Endothelial cell of umbilical vein (primary cell): ENCODE results near the gene METTL1. TPM values are rescaled to one million over a fixed set of nuclear protein-coding genes. Genes with fewer than 3 reads are reported as not detected.

Source experiments
- BruUV-seq: library from RNA; stranded (reverse); fragments of 400-500 nt; replicated peaks from 2 replicates; lab custom pipeline; 2021; lab: Mats Ljungman, UMichigan
- CTCF ChIA-PET: fragments of 300-600, 350-600 bp; sonication (Branson Sonifier 250); formaldehyde crosslinking; loops from one replicate; lab custom pipeline; 2021; ENCODE audit warnings: antibody characterized with exemption, inconsistent platforms; lab: Charles Lee
- POLR2A ChIA-PET: fragments of 300-600, 350-600 bp; sonication (Branson Sonifier 250); formaldehyde crosslinking; loops from one replicate; lab custom pipeline; 2021; ENCODE audit warnings: antibody characterized with exemption, inconsistent platforms; lab: Charles Lee
- DNase-seq: peaks from one replicate; pipeline ENCODE4 v3.0.0-alpha.2; 2011; ENCODE audit warnings: low read depth, low spot score
- FAIRE-seq: peaks from 2 replicates; lab custom pipeline; 2011; peaks lifted over from hg19 to GRCh38; lab: Jason Lieb, UNC
- H2AFZ ChIP-seq: 2 replicates; pipeline ENCODE4 v1.6.0; 2012; ENCODE audit warnings: low read depth, low read length, control low read depth, inconsistent platforms
- H3K27ac ChIP-seq: 2 replicates; pipeline ENCODE4 v1.5.1; 2011; ENCODE audit warnings: low read depth, mild to moderate bottlenecking, control low read depth, low read length, moderate library complexity; ENCODE audit not compliant: insufficient read depth
- H3K27me3 ChIP-seq, 2 experiments: 2 replicates each; pipeline versions ENCODE4 v1.6.0 to v1.6.1; 2011; ENCODE audit warnings: low read length in 2 of 2, mixed read lengths in 1 of 2; ENCODE audit not compliant: control insufficient read depth in 2 of 2, insufficient read depth in 2 of 2
- H3K36me3 ChIP-seq, 2 experiments: 2 replicates in 1 of 2; 3 replicates in 1 of 2; pipeline ENCODE4 v1.5.1; 2011; ENCODE audit warnings: low read length in 2 of 2, mild to moderate bottlenecking in 1 of 2, moderate library complexity in 1 of 2; ENCODE audit not compliant: control insufficient read depth in 2 of 2, insufficient read depth in 2 of 2; ENCODE audit errors: extremely low read depth in 1 of 2
- H3K4me1 ChIP-seq: 3 replicates; pipeline ENCODE4 v1.5.1; 2011; ENCODE audit warnings: mild to moderate bottlenecking, low read length; ENCODE audit not compliant: control insufficient read depth, insufficient read depth; ENCODE audit errors: extremely low read depth
- H3K4me2 ChIP-seq: 2 replicates; pipeline ENCODE4 v1.6.1; 2011; ENCODE audit warnings: low read length, control low read depth, mixed read lengths; ENCODE audit not compliant: insufficient read depth
- H3K4me3 ChIP-seq, 3 experiments: fragments of 200-600 bp in 1 of 3; sonication (generic), shearing (Covaris generic) in 1 of 3; replicated peaks in 1 of 3; 2 replicates each; pipeline ENCODE4 v1.5.1; 2011 to 2016; ENCODE audit warnings: control low read depth in 3 of 3, low read length in 3 of 3, mild to moderate bottlenecking in 2 of 3, inconsistent platforms in 1 of 3, low read depth in 1 of 3, moderate library complexity in 1 of 3; ENCODE audit not compliant: insufficient read depth in 1 of 3
- H3K79me2 ChIP-seq: 2 replicates; pipeline ENCODE4 v1.6.0; 2012; ENCODE audit warnings: low read length, inconsistent platforms; ENCODE audit not compliant: control insufficient read depth, insufficient read depth
- H3K9ac ChIP-seq: replicated peaks from 2 replicates; pipeline ENCODE3; 2011; ENCODE audit warnings: low read length, control low read depth; ENCODE audit not compliant: insufficient read depth; ENCODE audit errors: extremely low read depth
- H3K9me1 ChIP-seq: replicated peaks from 3 replicates; pipeline ENCODE4 v1.6.0; 2011; ENCODE audit warnings: mild to moderate bottlenecking, low read length; ENCODE audit not compliant: control insufficient read depth, insufficient read depth; ENCODE audit errors: extremely low read depth
- H3K9me3 ChIP-seq: replicated peaks from 2 replicates; pipeline ENCODE4 v1.5.1; 2012; ENCODE audit warnings: low read length, inconsistent platforms; ENCODE audit not compliant: control insufficient read depth, insufficient read depth
- H4K20me1 ChIP-seq: replicated peaks from 2 replicates; pipeline ENCODE3; 2011; ENCODE audit warnings: mild to moderate bottlenecking, low read length; ENCODE audit not compliant: control insufficient read depth, insufficient read depth; ENCODE audit errors: extremely low read depth
- CTCF ChIP-seq, 2 donors: IDR thresholded peaks; 1 replicate in 1 of 2; 2 replicates in 1 of 2; pipeline ENCODE4 v1.5.1; 2011; ENCODE audit warnings: low read length in 2 of 2, mild to moderate bottlenecking in 2 of 2, moderate library complexity in 2 of 2, control low read depth in 1 of 2, inconsistent platforms in 1 of 2, low read depth in 1 of 2; ENCODE audit not compliant: insufficient read depth in 1 of 2; ENCODE audit errors: extremely low read depth in 1 of 2
- FOS ChIP-seq: IDR thresholded peaks from 2 replicates; pipeline ENCODE4 v1.6.1; 2011; ENCODE audit warnings: mild to moderate bottlenecking, low read length, moderate library complexity, borderline replicate concordance; ENCODE audit not compliant: insufficient read depth
- GATA2 ChIP-seq: IDR thresholded peaks from 2 replicates; pipeline ENCODE4 v1.7.0; 2011; ENCODE audit warnings: low read depth, mild to moderate bottlenecking, moderate library complexity, mixed read lengths, low read length; ENCODE audit not compliant: insufficient read length, insufficient read depth
- JUN ChIP-seq: IDR thresholded peaks from 2 replicates; pipeline ENCODE4 v1.6.1; 2011; ENCODE audit warnings: borderline replicate concordance, low read depth; ENCODE audit not compliant: insufficient read length, insufficient read depth
- MAX ChIP-seq: IDR thresholded peaks from 2 replicates; pipeline ENCODE4 v1.6.1; 2011; ENCODE audit not compliant: insufficient read depth, insufficient read length
- POLR2AphosphoS5 ChIP-seq: IDR thresholded peaks from 2 replicates; pipeline ENCODE4 v1.6.1; 2012; ENCODE audit warnings: low read depth, mild to moderate bottlenecking, control low read depth, low read length, moderate library complexity; ENCODE audit not compliant: insufficient read depth
- dilution Hi-C: fragments of 300-500 bp; cut with MboI; formaldehyde crosslinking; loops from one replicate; pipeline ENCODE4 v1.15.0; 2019; ENCODE audit warnings: low sequenced_read_pairs; ENCODE audit not compliant: extremely low pct_ligation_motif_present
- intact Hi-C: fragments of 100-400 bp; cut with micrococcal nuclease; formaldehyde crosslinking; loops from one replicate; pipeline ENCODE4 v1.10.0; 2022
- polyA plus RNA-seq, 4 experiments: library from polyadenylated mRNA; depleted of rRNA in 3 of 4; stranded (reverse) in 3 of 4; unstranded in 1 of 4; fragments of >200 nt; gene quantifications; 2 replicates each; pipeline versions ENCODE4 v1.2.1 to v1.2.3, GENCODE V29; 2011 to 2012; ENCODE audit warnings: missing spikeins in 1 of 4
- total RNA-seq: library from RNA; stranded (reverse); gene quantifications from 2 replicates; pipeline ENCODE4 v1.2.3, GENCODE V29; 2021

The METTL1 gene
- total and polyA plus RNA-seq, 2 donors (not counting 3 experiments of a cell fraction or from before 2014, with no cell fraction given), result 23.6 to 24.3 TPM

GRCh38 chr12:57803319-57803893 lies 31.5 kb upstream of the METTL1 start:
- dilution Hi-C loops, result no loop called here
- POLR2A ChIA-PET, result interaction anchor here (1.0 to 1.5 kb wide), 2 partner anchors 93 to 138 kb away, joined by 3 to 4 read pairs; partner anchors contain the start of gene ATP23
- peaks cover 3 to 16% of the 10 kb centered on the region in 2 experiments for H3K36me3 ChIP-seq
- no peak overlapping the region for H3K4me2 ChIP-seq
- TF ChIP-seq JUN (no peak), CTCF (IDR thresholded peaks at IDR 0.05; ENCODE audit: extremely low read depth in 1 of 2, insufficient read depth in 1 of 2, low read depth in 1 of 2, low read length in 2 of 2) (peak; percentile 81 to 83)
- no peaks in the 10 kb centered on the region for H3K27me3 ChIP-seq
- H2AFZ ChIP-seq, result no peak overlapping the region
- intact Hi-C loops, result loop anchor here (1.0 kb wide), 2 partner anchors 28 to 102 kb away; no protein-coding TSS in a partner anchor
- BruUV-seq, result no TSS peak
- no peaks in the 10 kb centered on the region for H3K9me1 ChIP-seq
- H3K4me3 ChIP-seq, result no peak overlapping the region
- no peaks in the 10 kb centered on the region for H3K4me1 ChIP-seq
- DNase-seq (peak; percentile 60), FAIRE-seq (no peak)
- H3K79me2 ChIP-seq, result no peaks in the 10 kb centered on the region
- no peaks in the 10 kb centered on the region for H3K9me3 ChIP-seq
- no peaks in the 10 kb centered on the region for H4K20me1 ChIP-seq
- CTCF ChIA-PET, result interaction anchor here (0.9 to 5.0 kb wide), 22 partner anchors 8 to 220 kb away, joined by 3 to 47 read pairs (median 5); partner anchors contain the start of genes AVIL, CTDSP2 and TSFM
- H3K9ac ChIP-seq, result no peak overlapping the region
- H3K27ac ChIP-seq, result no peak overlapping the region

GRCh38 chr12:57802607-57803006 lies 30.7 kb upstream of the METTL1 start:
- DNase-seq (no peak), FAIRE-seq (no peak)
- peaks cover 5 to 16% of the 10 kb centered on the region in 2 experiments for H3K36me3 ChIP-seq
- H4K20me1 ChIP-seq, result no peaks in the 10 kb centered on the region
- ChIA-PET POLR2A (interaction anchor here (1.0 to 1.5 kb wide), 2 partner anchors 93 to 139 kb away, joined by 3 to 4 read pairs; partner anchors contain the start of gene ATP23), CTCF (interaction anchor here (0.7 to 5.0 kb wide), 24 partner anchors 9 to 220 kb away, joined by 3 to 47 read pairs (median 5); partner anchors contain the start of genes AVIL, CTDSP2 and TSFM)
- no peaks in the 10 kb centered on the region for H3K4me1 ChIP-seq
- no peaks in the 10 kb centered on the region for H3K9me3 ChIP-seq
- H3K9me1 ChIP-seq, result no peaks in the 10 kb centered on the region
- intact Hi-C loops, result loop anchor here (1.0 kb wide), 2 partner anchors 29 to 103 kb away; no protein-coding TSS in a partner anchor
- no peak overlapping the region for H2AFZ ChIP-seq
- H3K9ac ChIP-seq, result no peak overlapping the region
- H3K79me2 ChIP-seq, result no peaks in the 10 kb centered on the region
- no peak overlapping the region for H3K4me3 ChIP-seq
- no peak overlapping the region for H3K4me2 ChIP-seq
- TF ChIP-seq MAX (no peak), FOS (no peak), JUN (no peak), CTCF (IDR thresholded peaks at IDR 0.05; ENCODE audit: extremely low read depth in 1 of 2, insufficient read depth in 1 of 2, low read depth in 1 of 2, low read length in 2 of 2) (no peak), GATA2 (no peak), POLR2AphosphoS5 (no peak)
- no peak overlapping the region for H3K27ac ChIP-seq
- no TSS peak for BruUV-seq
- no peaks in the 10 kb centered on the region for H3K27me3 ChIP-seq
- dilution Hi-C loops, result no loop called here
